Measurements from ENCODE around the gene ACCSL.

ACCSL gene

GRCh38 chr11:44065841-44066731, 18.3 kb downstream of the ACCSL start, which contains the start of gene ACCS:
ACCS (plus strand) TSS chr11:44066270; CDS start chr11:44067628, 1,358 bp downstream.
- peak; percentile 52 to 84 (median 70) for DNase-seq

- DNase-seq, result no peak
These were observed 19.0 kb downstream of the ACCSL start for GRCh38 chr11:44066732-44067141.

GRCh38 chr11:44067266-44067665, 19.5 kb downstream of the ACCSL start:
- no peak for DNase-seq

DNA sequence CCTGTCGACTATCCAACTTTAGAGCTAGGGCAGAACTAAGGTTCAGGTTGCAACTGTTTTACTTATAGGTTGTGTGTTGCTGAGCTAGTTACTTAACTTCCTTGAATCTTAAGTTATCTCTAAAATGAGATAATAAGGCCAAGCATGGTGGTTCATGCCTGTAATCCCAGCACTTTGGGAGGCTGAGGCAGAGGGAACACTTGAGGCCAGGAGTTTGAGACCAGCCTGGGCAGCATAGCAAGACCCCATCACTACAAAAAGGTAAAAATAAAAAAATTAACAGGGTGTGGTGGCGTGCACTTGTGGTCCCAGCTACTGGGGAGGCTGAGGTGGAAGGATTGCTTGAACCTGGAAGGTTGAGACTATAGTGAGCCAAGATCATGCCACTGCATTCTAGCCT, 20.4 kb downstream of the ACCSL start:
- DNase-seq, result no peak

GRCh38 chr11:44071157-44071556, 23.4 kb downstream of the ACCSL start:
- DNase-seq, result no peak

DNA sequence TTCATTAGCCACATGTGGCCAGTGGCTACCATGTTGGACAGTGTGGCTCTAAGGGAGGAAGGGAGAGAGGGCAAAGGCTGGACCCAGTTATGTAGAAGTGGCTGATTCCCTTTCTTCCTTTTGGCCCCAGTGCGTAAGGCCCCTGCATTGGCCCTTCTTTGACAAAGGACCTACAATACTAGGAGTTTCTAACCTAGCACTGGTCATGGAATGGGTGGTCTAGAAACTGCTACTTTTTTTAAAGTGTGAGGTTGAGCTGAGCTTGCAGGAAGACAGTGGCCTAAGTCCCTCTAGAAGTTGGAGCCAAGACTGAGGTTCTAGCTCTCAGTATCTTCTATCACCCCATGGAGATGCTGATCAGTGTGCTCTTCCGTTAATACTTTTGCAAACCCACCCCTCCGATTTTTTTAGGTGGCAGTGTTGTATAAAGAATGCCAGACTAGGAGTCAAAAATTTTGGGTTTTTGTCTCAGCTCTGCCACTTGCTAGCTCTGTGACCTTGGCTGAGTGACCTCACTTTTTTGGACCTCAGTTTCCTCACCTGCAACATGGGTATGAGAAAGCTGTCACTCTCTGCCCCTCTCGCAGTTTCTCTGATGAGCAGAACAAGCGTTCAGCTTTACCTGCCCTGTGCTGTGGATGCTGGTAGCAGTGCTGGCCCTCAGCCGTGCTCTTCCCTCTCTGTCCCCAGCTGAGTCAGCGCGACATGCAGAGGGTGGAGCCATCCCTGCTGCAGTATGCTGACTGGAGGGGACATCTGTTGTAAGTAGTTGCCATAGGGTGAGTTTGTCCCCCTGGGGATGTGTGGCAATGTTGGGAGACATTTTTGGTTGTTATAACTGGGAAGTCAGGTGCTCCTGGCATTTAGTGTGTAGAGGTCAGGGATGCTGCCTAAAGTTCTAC, 25.2 kb downstream of the ACCSL start:
- DNase-seq, result no peak

DNA sequence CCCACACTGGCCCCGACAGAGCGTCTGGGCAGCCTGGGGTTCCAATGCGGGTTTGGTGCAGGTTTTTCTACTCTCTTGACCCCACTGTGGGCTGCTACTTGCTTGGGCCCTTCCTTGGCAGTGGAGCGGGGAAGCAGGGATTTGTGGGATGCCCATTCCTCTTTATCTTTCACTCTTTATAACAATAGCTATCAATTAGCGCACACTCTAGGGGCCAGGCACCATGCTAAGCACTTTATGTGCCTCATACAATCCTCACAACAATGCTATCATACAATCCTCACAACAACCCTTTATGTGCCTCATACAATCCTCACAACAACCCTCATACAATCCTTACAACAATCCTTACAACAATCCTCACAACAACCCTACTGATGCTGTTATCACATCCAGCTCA, 31.0 kb downstream of the ACCSL start:
- no peak for DNase-seq

GRCh38 chr11:44079376-44079775, 31.6 kb downstream of the ACCSL start:
- DNase-seq, result no peak

GRCh38 chr11:44080951-44081350, 33.2 kb downstream of the ACCSL start:
- DNase-seq, result no peak

GRCh38 chr11:44082645-44083044, 34.9 kb downstream of the ACCSL start:
- DNase-seq, result no peak

DNA sequence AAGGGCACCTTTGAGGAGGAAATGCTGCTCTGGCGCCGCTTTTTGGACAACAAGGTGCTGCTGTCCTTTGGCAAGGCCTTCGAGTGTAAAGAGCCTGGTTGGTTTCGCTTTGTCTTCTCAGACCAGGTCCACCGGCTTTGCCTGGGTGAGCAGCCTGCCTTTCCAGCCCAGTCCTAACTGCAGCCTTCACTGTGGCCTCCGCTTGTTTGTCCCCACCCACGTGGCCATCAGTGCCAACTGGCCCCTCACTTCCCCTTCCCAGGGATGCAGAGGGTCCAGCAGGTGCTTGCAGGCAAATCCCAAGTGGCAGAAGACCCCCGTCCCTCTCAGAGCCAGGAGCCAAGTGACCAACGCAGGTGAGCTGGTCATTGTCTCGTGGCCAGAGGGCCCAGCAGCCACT, 35.7 kb downstream of the ACCSL start:
- no peak for DNase-seq

GRCh38 chr11:44083906-44084305, 36.1 kb downstream of the ACCSL start:
- DNase-seq, result no peak

- no peak for DNase-seq
These were observed 37.5 kb downstream of the ACCSL start for GRCh38 chr11:44085330-44085729.

DNA sequence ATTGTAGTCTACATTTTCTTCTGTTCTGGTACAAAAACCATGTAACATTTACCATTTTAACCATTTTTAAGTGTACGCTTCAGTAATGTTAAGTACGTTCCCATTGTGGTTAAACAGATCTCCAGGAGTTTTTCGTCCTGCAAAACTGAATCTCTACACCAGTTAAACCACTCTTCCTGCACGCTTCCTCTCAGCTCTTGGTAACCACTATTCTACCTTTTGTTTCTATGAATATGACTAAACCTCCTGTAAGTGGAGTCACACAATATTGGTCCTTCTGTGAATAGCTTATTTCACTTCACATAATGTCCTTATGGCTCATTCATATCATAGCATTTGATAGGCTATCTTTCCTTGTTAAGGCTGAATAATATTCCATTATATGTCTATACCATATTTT, 40.6 kb downstream of the ACCSL start:
- no peak for DNase-seq

GRCh38 chr11:44088871-44089270, 41.1 kb downstream of the ACCSL start:
- no peak for DNase-seq

- DNase-seq, result no peak
These were observed 42.8 kb downstream of the ACCSL start for GRCh38 chr11:44090539-44090938.

GRCh38 chr11:44094260-44094868, 46.6 kb downstream of the ACCSL start:
- DNase-seq, result peak; percentile 23 to 57 (median 42)

GRCh38 chr11:44095506-44096359, 48.0 kb downstream of the ACCSL start, which contains the start of gene EXT2:
EXT2 (plus strand) TSS chr11:44095678; CDS start chr11:44107713, 12,035 bp downstream.
- DNase-seq, result peak; percentile 66 to 78 (median 75)

- DNase-seq, result no peak
These were observed 48.8 kb downstream of the ACCSL start for GRCh38 chr11:44096360-44097185.

DNA sequence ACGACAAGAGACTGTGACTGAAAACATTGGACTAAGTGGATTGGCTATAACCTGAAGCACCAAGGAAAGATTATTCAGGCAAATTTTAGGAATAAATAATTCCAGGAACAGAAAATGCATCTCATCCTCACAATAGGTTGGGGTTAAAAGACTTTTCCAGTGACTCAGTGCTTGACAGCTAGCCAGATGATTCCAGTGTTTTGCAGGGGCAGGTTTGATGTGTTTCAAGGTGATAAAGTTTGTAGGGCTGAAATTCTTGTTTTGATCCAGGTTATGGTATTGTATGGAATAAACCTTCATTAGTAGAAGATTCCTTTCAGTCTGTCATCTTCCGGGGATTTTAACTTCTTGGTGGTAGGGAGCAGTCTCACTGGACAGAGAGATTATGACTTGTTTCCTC, 50.0 kb downstream of the ACCSL start:
- DNase-seq, result no peak

- no peak for DNase-seq
These were observed 53.3 kb downstream of the ACCSL start for GRCh38 chr11:44101098-44101497.
